K562 (cell line): ENCODE data around the gene ODF2. TPM values are rescaled to one million over a fixed set of nuclear protein-coding genes. Genes with fewer than 3 reads are reported as not detected.
"Not testable (repeated sequence)": the region's sequence is repeated elsewhere in the genome, so short reads cannot be mapped to it uniquely, and the experiment has no call there.

Experiments
- CREB1 ChIP-seq, 2 experiments: sonication (generic) in 1 of 2; formaldehyde crosslinking in 1 of 2; IDR thresholded peaks; 2 replicates each; pipeline versions ENCODE4 v1.6.1 to v1.8.0; 2012 to 2022; ENCODE audit warnings: inconsistent platforms in 1 of 2, mild to moderate bottlenecking in 1 of 2, missing genetic modification reagents in 1 of 2, moderate library complexity in 1 of 2
- ELF4 ChIP-seq: fragments of 450-650 bp; formaldehyde crosslinking; IDR thresholded peaks from 2 replicates; pipeline ENCODE4 v1.4.0; 2022; ENCODE audit warnings: missing genetic modification characterization
- GABPB1 ChIP-seq: sonication (generic); formaldehyde crosslinking; IDR thresholded peaks from 2 replicates; pipeline ENCODE4 v1.8.0; 2022; ENCODE audit warnings: mild to moderate bottlenecking, missing genetic modification reagents
- GATAD2A ChIP-seq: fragments of 450-650 bp; IDR thresholded peaks from 2 replicates; pipeline ENCODE4 v1.6.1; 2017
- LARP7 ChIP-seq: fragments of 450-650 bp; IDR thresholded peaks from 2 replicates; pipeline ENCODE4 v1.6.1; 2016
- MTA3 ChIP-seq: fragments of 450-650 bp; formaldehyde crosslinking; IDR thresholded peaks from 2 replicates; pipeline ENCODE4 v1.6.1; 2017; ENCODE audit warnings: mild to moderate bottlenecking, borderline replicate concordance
- NBN ChIP-seq: fragments of 450-650 bp; IDR thresholded peaks from 2 replicates; pipeline ENCODE4 v1.6.1; 2016; ENCODE audit warnings: low read depth, mild to moderate bottlenecking
- NEUROD1 ChIP-seq: fragments of 150-350 bp; IDR thresholded peaks from 2 replicates; pipeline ENCODE4 v1.6.1; 2014; ENCODE audit warnings: borderline replicate concordance, low read length, low read depth; ENCODE audit not compliant: partially characterized antibody
- NONO ChIP-seq, 2 experiments: fragments of 200-400 bp in 1 of 2; fragments of 450-650 bp in 1 of 2; formaldehyde crosslinking in 1 of 2; IDR thresholded peaks; 2 replicates each; pipeline ENCODE4 v1.6.1; 2017; ENCODE audit warnings: low read depth in 2 of 2, mild to moderate bottlenecking in 2 of 2, moderate library complexity in 2 of 2, low read length in 1 of 2
- PHB2 ChIP-seq: fragments of 450-650 bp; IDR thresholded peaks from 2 replicates; pipeline ENCODE4 v1.6.1; 2017; ENCODE audit warnings: low read depth
- RCOR1 ChIP-seq, 2 experiments: IDR thresholded peaks; 2 replicates each; pipeline ENCODE4 v1.6.1; 2012; ENCODE audit warnings: low read depth in 2 of 2, low read length in 2 of 2, borderline replicate concordance in 1 of 2, improper control_type of control experiment in 1 of 2
- SOX6 ChIP-seq: fragments of 450-650 bp; IDR thresholded peaks from 2 replicates; pipeline ENCODE4 v1.6.1; 2014; ENCODE audit warnings: mild to moderate bottlenecking
- SPI1 ChIP-seq: IDR thresholded peaks from 2 replicates; pipeline ENCODE4 v1.6.1; 2011; ENCODE audit warnings: low read depth, low read length, control low read depth, borderline replicate concordance
- STAT5A ChIP-seq: IDR thresholded peaks from 2 replicates; pipeline ENCODE4 v1.6.1; 2012; ENCODE audit warnings: low read length, inconsistent platforms, borderline replicate concordance
- polyA plus RNA-seq, 8 experiments: library from polyadenylated mRNA; depleted of rRNA in 4 of 8; stranded (reverse) in 5 of 8; unstranded in 3 of 8; fragments of >200 nt; fragmentation: Nextera tagmentation in 2 of 8; fragmentation: Illumina TruSeq in 1 of 8; extraction: Ambion mirVana in 2 of 8; extraction: Trizol in 1 of 8; gene quantifications; 2 replicates each; pipeline versions ENCODE4 v1.2.1 to v1.2.3, GENCODE V29; 2011 to 2014; ENCODE audit warnings: inconsistent platforms in 1 of 8, missing spikeins in 1 of 8
- total RNA-seq, 7 experiments: library from RNA; depleted of rRNA in 6 of 7; stranded (reverse); fragments of >200 nt in 6 of 7; fragmentation: Illumina TruSeq in 2 of 7; extraction: Trizol in 2 of 7; gene quantifications; 2 replicates each; pipeline versions ENCODE4 v1.2.1 to v1.2.3, GENCODE V29; 2011 to 2021; ENCODE audit warnings: low replicate concordance in 1 of 7
- TF ChIP-seq, protein P1 (sequence below): sonication (generic); formaldehyde crosslinking; IDR thresholded peaks from 2 replicates; pipeline ENCODE4 v1.8.1; 2023; ENCODE audit warnings: mild to moderate bottlenecking, missing genetic modification reagents
- TF ChIP-seq, protein P2 (sequence below): fragments of 450-650 bp; IDR thresholded peaks from 2 replicates; pipeline ENCODE4 v1.6.1; 2016; ENCODE audit warnings: borderline replicate concordance
- TF ChIP-seq, protein P3 (sequence below): fragments of 450-650 bp; IDR thresholded peaks from 2 replicates; pipeline ENCODE4 v1.6.1; 2017; ENCODE audit warnings: antibody characterized with exemption, mild to moderate bottlenecking
- TF ChIP-seq, protein P4 (sequence below): sonication (generic); formaldehyde crosslinking; IDR thresholded peaks from 2 replicates; pipeline ENCODE4 v1.9.0; 2022; ENCODE audit warnings: mild to moderate bottlenecking, missing genetic modification reagents

Gene ODF2
- total and polyA plus RNA-seq, 9 of the 15 experiments (the other 6 are each of a cell fraction or from before 2014, with no cell fraction given) = 16.5 to 83.2 (median 69.7) TPM

DNA sequence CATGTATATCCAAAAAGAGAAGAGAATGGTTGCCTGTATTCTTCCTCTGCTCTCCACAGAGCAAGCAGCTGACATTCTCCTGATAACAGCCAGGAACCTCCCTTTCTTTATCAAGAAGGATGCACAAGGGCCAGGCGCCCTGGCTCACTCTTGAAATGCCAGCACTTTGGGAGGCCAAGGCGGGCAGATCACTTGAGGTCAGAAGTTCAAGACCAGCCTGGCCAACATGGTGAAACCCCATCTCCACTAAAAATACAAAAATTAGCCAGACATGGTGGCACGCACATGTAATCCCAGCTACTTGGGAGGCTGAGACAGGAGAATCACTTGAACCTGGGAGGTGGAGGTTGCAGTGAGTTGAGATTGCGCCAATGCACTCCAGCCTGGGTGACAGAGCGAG lies 9.3 kb upstream of the ODF2 start (continued):
- TF ChIP-seq SPI1 (peak; percentile 3; the same call in 1 of the 2 replicates), RCOR1 (IDR thresholded peaks at IDR 0.05; ENCODE audit: borderline replicate concordance in 1 of 2, low read depth in 2 of 2, low read length in 2 of 2) (peak in 1 of 2 experiments; percentile 77; a peak in 2 of 4 replicates), MTA3 (peak; percentile 67; the same call in 1 of the 2 replicates), NONO (IDR thresholded peaks at IDR 0.05; ENCODE audit: low read depth in 2 of 2, low read length in 1 of 2) (peak in 1 of 2 experiments; percentile 33; a peak in 1 of 4 replicates), CREB1 (IDR thresholded peaks at IDR 0.05) (peak; percentile 32; the same call in 1 of the 2 replicates), STAT5A (peak; percentile 73), LARP7 (peak; percentile 80; the same call in 1 of the 2 replicates), SOX6 (peak; percentile 86), GABPB1 (CRISPR knock-in tag) (0 out of 2 replicates have a peak, but pooled peaks have one; percentile 24), ELF4 (0 out of 2 replicates have a peak, but pooled peaks have one; percentile 32), NBN (0 out of 2 replicates have a peak, but pooled peaks have one; percentile 21), PHB2 (peak; percentile 72), NEUROD1 (peak; percentile 76), GATAD2A (0 out of 2 replicates have a peak, but pooled peaks have one; percentile 20)
- TF ChIP-seq, protein P1, sequence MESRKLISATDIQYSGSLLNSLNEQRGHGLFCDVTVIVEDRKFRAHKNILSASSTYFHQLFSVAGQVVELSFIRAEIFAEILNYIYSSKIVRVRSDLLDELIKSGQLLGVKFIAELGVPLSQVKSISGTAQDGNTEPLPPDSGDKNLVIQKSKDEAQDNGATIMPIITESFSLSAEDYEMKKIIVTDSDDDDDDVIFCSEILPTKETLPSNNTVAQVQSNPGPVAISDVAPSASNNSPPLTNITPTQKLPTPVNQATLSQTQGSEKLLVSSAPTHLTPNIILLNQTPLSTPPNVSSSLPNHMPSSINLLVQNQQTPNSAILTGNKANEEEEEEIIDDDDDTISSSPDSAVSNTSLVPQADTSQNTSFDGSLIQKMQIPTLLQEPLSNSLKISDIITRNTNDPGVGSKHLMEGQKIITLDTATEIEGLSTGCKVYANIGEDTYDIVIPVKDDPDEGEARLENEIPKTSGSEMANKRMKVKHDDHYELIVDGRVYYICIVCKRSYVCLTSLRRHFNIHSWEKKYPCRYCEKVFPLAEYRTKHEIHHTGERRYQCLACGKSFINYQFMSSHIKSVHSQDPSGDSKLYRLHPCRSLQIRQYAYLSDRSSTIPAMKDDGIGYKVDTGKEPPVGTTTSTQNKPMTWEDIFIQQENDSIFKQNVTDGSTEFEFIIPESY (CRISPR knock-in tag) = peak; percentile 30; the same call in 1 of the 2 replicates
- TF ChIP-seq, protein P2, sequence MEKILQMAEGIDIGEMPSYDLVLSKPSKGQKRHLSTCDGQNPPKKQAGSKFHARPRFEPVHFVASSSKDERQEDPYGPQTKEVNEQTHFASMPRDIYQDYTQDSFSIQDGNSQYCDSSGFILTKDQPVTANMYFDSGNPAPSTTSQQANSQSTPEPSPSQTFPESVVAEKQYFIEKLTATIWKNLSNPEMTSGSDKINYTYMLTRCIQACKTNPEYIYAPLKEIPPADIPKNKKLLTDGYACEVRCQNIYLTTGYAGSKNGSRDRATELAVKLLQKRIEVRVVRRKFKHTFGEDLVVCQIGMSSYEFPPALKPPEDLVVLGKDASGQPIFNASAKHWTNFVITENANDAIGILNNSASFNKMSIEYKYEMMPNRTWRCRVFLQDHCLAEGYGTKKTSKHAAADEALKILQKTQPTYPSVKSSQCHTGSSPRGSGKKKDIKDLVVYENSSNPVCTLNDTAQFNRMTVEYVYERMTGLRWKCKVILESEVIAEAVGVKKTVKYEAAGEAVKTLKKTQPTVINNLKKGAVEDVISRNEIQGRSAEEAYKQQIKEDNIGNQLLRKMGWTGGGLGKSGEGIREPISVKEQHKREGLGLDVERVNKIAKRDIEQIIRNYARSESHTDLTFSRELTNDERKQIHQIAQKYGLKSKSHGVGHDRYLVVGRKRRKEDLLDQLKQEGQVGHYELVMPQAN = peak; percentile 34; the same call in 1 of the 2 replicates
- TF ChIP-seq CREB1 (CRISPR knock-in tag; IDR thresholded peaks at IDR 0.05) = not testable (repeated sequence)
- TF ChIP-seq, protein P3, sequence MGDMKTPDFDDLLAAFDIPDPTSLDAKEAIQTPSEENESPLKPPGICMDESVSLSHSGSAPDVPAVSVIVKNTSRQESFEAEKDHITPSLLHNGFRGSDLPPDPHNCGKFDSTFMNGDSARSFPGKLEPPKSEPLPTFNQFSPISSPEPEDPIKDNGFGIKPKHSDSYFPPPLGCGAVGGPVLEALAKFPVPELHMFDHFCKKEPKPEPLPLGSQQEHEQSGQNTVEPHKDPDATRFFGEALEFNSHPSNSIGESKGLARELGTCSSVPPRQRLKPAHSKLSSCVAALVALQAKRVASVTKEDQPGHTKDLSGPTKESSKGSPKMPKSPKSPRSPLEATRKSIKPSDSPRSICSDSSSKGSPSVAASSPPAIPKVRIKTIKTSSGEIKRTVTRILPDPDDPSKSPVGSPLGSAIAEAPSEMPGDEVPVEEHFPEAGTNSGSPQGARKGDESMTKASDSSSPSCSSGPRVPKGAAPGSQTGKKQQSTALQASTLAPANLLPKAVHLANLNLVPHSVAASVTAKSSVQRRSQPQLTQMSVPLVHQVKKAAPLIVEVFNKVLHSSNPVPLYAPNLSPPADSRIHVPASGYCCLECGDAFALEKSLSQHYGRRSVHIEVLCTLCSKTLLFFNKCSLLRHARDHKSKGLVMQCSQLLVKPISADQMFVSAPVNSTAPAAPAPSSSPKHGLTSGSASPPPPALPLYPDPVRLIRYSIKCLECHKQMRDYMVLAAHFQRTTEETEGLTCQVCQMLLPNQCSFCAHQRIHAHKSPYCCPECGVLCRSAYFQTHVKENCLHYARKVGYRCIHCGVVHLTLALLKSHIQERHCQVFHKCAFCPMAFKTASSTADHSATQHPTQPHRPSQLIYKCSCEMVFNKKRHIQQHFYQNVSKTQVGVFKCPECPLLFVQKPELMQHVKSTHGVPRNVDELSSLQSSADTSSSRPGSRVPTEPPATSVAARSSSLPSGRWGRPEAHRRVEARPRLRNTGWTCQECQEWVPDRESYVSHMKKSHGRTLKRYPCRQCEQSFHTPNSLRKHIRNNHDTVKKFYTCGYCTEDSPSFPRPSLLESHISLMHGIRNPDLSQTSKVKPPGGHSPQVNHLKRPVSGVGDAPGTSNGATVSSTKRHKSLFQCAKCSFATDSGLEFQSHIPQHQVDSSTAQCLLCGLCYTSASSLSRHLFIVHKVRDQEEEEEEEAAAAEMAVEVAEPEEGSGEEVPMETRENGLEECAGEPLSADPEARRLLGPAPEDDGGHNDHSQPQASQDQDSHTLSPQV = peak; percentile 60
- TF ChIP-seq, protein P4, sequence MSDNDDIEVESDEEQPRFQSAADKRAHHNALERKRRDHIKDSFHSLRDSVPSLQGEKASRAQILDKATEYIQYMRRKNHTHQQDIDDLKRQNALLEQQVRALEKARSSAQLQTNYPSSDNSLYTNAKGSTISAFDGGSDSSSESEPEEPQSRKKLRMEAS = 0 out of 2 replicates have a peak, but pooled peaks have one; percentile 26
